Activated CD8-positive, alpha-beta memory T cell treated with anti-CD3 and anti-CD28 coated beads for 36 hours (primary cell): ENCODE results near the gene SLAMF8. TPM values are rescaled to one million over a fixed set of nuclear protein-coding genes. Genes with fewer than 3 reads are reported as not detected.

ENCODE experiments used
- CTCF ChIA-PET: fragments of 350-600 bp; sonication (Branson Sonifier 250); formaldehyde crosslinking; loops from one replicate; lab custom pipeline; 2021; ENCODE audit warnings: antibody characterized with exemption; lab: Charles Lee
- POLR2A ChIA-PET: fragments of 350-600 bp; sonication (Branson Sonifier 250); formaldehyde crosslinking; loops from one replicate; lab custom pipeline; 2021; ENCODE audit warnings: antibody characterized with exemption; lab: Charles Lee
- total RNA-seq, 2 experiments: library from RNA; stranded (reverse); gene quantifications; one replicate each; pipeline ENCODE4 v1.2.3, GENCODE V29; 2021

SLAMF8 gene
- total RNA-seq, 2 experiments from 2014 or later = 2.8 to 3.6 TPM

- CTCF ChIA-PET = interaction anchor here (0.9 to 5.0 kb wide), 4 partner anchors 14 to 87 kb away, joined by 3 to 36 read pairs (median 3); no protein-coding TSS in a partner anchor
- POLR2A ChIA-PET = interaction anchor here (0.6 kb wide), 1 partner anchor 23 kb away, joined by 3 read pairs; the partner anchor contains the start of gene SLAMF8
These were observed 22.6 kb upstream of the SLAMF8 start for GRCh38 chr1:159803956-159804689.

- POLR2A ChIA-PET = interaction anchor here (0.6 kb wide), 1 partner anchor 22 kb away, joined by 3 read pairs; the partner anchor contains the start of gene SLAMF8
- CTCF ChIA-PET = interaction anchor here (0.9 to 5.0 kb wide), 4 partner anchors 15 to 87 kb away, joined by 3 to 36 read pairs (median 3); no protein-coding TSS in a partner anchor
These were observed 21.7 kb upstream of the SLAMF8 start for GRCh38 chr1:159804924-159805323.

- ChIA-PET CTCF (interaction anchor here (1.4 kb wide), 1 partner anchor 76 kb away, joined by 5 read pairs; no protein-coding TSS in a partner anchor), POLR2A (no interaction called here)
These were observed 10.7 kb upstream of the SLAMF8 start for GRCh38 chr1:159815926-159816325.

GRCh38 chr1:159817276-159818041, 9.2 kb upstream of the SLAMF8 start:
- ChIA-PET CTCF (interaction anchor here (0.8 to 1.6 kb wide), 5 partner anchors 9 to 75 kb away, joined by 3 to 9 read pairs (median 5); partner anchors contain the start of genes FCRL6 and SLAMF8), POLR2A (interaction anchor here (0.6 kb wide), 1 partner anchor 34 kb away, joined by 4 read pairs; no protein-coding TSS in a partner anchor)

- POLR2A ChIA-PET = no interaction called here
These were observed 5.4 kb upstream of the SLAMF8 start for GRCh38 chr1:159821171-159821867.

GRCh38 chr1:159823406-159823805, 3.3 kb upstream of the SLAMF8 start:
- CTCF ChIA-PET = interaction anchor here (0.8 to 1.6 kb wide), 3 partner anchors 19 to 68 kb away, joined by 3 read pairs; no protein-coding TSS in a partner anchor
- POLR2A ChIA-PET = interaction anchor here (0.5 to 0.9 kb wide), 2 partner anchors 90 to 101 kb away, joined by 3 read pairs; no protein-coding TSS in a partner anchor

More at GRCh38 chr1:159821171-159821867, 5.4 kb upstream of the SLAMF8 start:
- CTCF ChIA-PET = interaction anchor here (0.9 to 1.7 kb wide), 5 partner anchors 19 to 69 kb away, joined by 3 to 8 read pairs (median 4); partner anchors contain the start of gene FCRL6

- ChIA-PET CTCF (interaction anchor here (1.1 to 1.7 kb wide), 3 partner anchors 17 to 27 kb away, joined by 3 read pairs; no protein-coding TSS in a partner anchor), POLR2A (interaction anchor here (0.6 kb wide), 1 partner anchor 1714 kb away, joined by 4 read pairs; no protein-coding TSS in a partner anchor)
These were observed 1.1 kb upstream of the SLAMF8 start for GRCh38 chr1:159825564-159825963.

- CTCF ChIA-PET = interaction anchor here (0.6 to 3.3 kb wide), 4 partner anchors 9 to 738 kb away, joined by 3 to 10 read pairs (median 6); no protein-coding TSS in a partner anchor
- POLR2A ChIA-PET = interaction anchor here (0.9 kb wide), 1 partner anchor 22 kb away, joined by 3 read pairs; no protein-coding TSS in a partner anchor
These were observed 423 bp downstream of the SLAMF8 start for GRCh38 chr1:159827102-159827490.

- ChIA-PET CTCF (interaction anchor here (0.7 to 3.3 kb wide), 3 partner anchors 28 to 737 kb away, joined by 3 to 10 read pairs (median 8); no protein-coding TSS in a partner anchor), POLR2A (no interaction called here)
These were observed 876 bp downstream of the SLAMF8 start for GRCh38 chr1:159827549-159827948.

GRCh38 chr1:159828176-159828575, 1.5 kb downstream of the SLAMF8 start:
- CTCF ChIA-PET = interaction anchor here (3.3 kb wide), 1 partner anchor 62 kb away, joined by 10 read pairs; no protein-coding TSS in a partner anchor
- POLR2A ChIA-PET = no interaction called here

GRCh38 chr1:159828581-159829272, 2.1 kb downstream of the SLAMF8 start:
- ChIA-PET CTCF (interaction anchor here (3.3 kb wide), 1 partner anchor 61 kb away, joined by 10 read pairs; no protein-coding TSS in a partner anchor), POLR2A (no interaction called here)

GRCh38 chr1:159829273-159829634, 2.6 kb downstream of the SLAMF8 start:
- POLR2A ChIA-PET = no interaction called here
- CTCF ChIA-PET = interaction anchor here (3.3 kb wide), 1 partner anchor 60 kb away, joined by 10 read pairs; no protein-coding TSS in a partner anchor

- POLR2A ChIA-PET = no interaction called here
- CTCF ChIA-PET = no interaction called here
These were observed 3.3 kb downstream of the SLAMF8 start for GRCh38 chr1:159829822-159830465.

- ChIA-PET CTCF (no interaction called here), POLR2A (no interaction called here)
These were observed 4.0 kb downstream of the SLAMF8 start for GRCh38 chr1:159830722-159831121.

GRCh38 chr1:159831412-159832141, 4.9 kb downstream of the SLAMF8 start:
- CTCF ChIA-PET = no interaction called here
- POLR2A ChIA-PET = no interaction called here

GRCh38 chr1:159832309-159832708, 5.6 kb downstream of the SLAMF8 start:
- CTCF ChIA-PET = no interaction called here

GRCh38 chr1:159835356-159835755, 8.7 kb downstream of the SLAMF8 start:
- ChIA-PET POLR2A (no interaction called here), CTCF (no interaction called here)

More at GRCh38 chr1:159832309-159832708, 5.6 kb downstream of the SLAMF8 start:
- POLR2A ChIA-PET = no interaction called here
